HG02943 (cell line): ENCODE measurements around the gene ATP2C2.
"Not testable (repeated sequence)": the region's sequence is repeated elsewhere in the genome, so short reads cannot be mapped to it uniquely, and the experiment has no call there.

Source experiments
- ATAC-seq: cut with Tn5 transposase; IDR thresholded peaks from one replicate; pipeline ENCODE4 v1.9.1; 2021; ENCODE audit warnings: mild to moderate bottlenecking, low read depth, moderate library complexity; ENCODE audit not compliant: unreplicated experiment

ATP2C2 gene

GRCh38 chr16:84414789-84415326, 46.5 kb downstream of the ATP2C2 start:
- ATAC-seq, result no peak

- ATAC-seq, result no peak
Observed at GRCh38 chr16:84416407-84417321, 48.3 kb downstream of the ATP2C2 start.

GRCh38 chr16:84418056-84418849, 49.9 kb downstream of the ATP2C2 start:
- no peak for ATAC-seq

- no peak for ATAC-seq
Observed at GRCh38 chr16:84419730-84420129, 51.4 kb downstream of the ATP2C2 start.

GRCh38 chr16:84420556-84420955, 52.2 kb downstream of the ATP2C2 start:
- not testable (repeated sequence) for ATAC-seq

GRCh38 chr16:84421081-84421937, 53.0 kb downstream of the ATP2C2 start:
- no peak for ATAC-seq

GRCh38 chr16:84421938-84422220, 53.5 kb downstream of the ATP2C2 start:
- no peak for ATAC-seq

- no peak for ATAC-seq
Observed at GRCh38 chr16:84423416-84423837, 55.1 kb downstream of the ATP2C2 start.

- ATAC-seq, result no peak
Observed at GRCh38 chr16:84425696-84426095, 57.4 kb downstream of the ATP2C2 start.

GRCh38 chr16:84426804-84427203, 58.5 kb downstream of the ATP2C2 start:
- ATAC-seq, result no peak

GRCh38 chr16:84427553-84427952, 59.2 kb downstream of the ATP2C2 start:
- ATAC-seq, result no peak

- no peak for ATAC-seq
Observed at GRCh38 chr16:84430860-84431259, 62.5 kb downstream of the ATP2C2 start.

- ATAC-seq, result no peak
Observed at GRCh38 chr16:84434800-84435199, 66.5 kb downstream of the ATP2C2 start.

DNA sequence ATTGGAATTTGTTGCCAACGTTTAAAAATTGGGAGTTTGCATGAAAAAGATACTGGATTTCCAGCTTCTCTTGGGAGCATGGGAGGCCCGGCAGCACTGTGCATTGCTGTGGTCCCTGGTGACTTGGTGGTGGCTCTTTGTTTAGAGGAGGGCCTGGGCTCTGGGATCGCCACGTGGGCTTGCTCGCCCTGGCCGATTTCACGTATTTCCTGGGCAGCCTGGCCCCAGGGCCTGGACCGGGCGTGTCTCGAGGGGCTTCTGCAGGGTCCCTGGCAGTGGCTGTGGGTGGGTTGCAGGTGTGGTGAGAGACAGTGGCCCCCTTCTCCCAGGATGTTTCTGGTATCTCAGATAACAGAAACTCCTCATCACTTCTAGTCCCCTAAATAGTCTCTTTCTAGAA, 67.9 kb downstream of the ATP2C2 start:
- no peak for ATAC-seq

DNA sequence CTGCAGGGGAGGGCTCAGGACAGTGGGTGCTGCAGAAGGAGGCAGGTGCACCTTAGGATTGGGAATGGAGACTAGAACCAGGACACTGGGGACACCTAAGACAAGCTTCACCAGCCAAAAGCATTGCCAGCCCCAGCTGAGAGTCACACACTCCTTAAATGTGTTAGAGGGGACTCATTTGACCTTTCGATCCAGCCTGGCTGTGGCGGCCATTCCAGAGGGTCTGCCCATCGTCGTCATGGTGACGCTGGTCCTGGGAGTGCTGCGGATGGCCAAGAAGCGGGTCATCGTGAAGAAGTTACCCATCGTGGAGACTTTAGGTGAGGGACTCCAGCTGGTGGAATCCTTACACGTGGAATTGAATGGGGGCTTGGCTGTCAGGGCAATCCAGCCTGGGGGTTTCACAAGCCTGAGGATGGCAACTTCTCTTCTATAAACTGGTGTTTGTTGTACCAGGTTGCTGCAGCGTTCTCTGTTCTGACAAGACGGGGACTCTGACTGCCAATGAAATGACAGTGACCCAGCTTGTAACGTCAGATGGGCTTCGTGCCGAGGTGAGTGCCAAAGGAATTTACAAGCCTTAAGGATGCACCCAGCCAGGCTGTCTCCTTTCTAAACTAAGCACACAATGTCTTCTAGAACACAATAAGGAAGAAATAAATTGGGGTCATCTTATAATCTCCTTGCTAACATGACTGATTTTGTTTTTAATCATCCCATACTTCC, 70.8 kb downstream of the ATP2C2 start:
- no peak for ATAC-seq

DNA sequence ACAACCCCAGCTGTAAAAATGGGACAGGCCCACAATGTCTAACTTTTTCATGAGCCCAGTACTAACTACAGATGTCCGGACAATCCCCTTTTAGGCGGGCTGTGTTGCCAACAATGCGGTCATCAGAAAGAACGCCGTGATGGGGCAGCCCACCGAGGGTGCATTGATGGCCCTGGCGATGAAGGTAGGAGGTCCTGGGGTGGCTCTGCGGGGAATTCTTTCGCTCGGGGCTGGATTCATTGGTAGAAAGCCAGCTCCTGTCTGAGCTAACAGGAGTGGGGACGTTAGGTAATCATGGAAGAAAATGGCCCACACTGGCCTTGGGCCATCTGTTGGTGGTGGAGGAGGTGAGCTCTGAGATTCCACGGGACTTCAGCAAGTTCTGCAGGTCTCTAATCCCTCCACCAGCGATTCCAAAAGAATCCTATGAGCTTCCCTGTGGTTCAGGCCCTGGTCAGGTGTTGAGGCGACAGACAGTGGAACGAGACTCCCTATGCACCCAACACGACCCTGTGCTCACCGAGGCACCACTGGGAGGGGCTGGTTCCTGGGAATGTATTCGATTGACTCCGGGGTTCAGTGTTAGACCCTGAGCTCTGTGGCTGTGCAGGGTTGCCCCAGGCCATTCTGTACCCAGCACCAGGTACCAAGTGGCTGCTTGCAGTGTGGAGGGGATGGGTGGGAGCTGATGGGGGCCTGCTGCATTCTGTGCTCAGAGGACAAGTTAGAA, 74.2 kb downstream of the ATP2C2 start:
- ATAC-seq, result no peak

DNA sequence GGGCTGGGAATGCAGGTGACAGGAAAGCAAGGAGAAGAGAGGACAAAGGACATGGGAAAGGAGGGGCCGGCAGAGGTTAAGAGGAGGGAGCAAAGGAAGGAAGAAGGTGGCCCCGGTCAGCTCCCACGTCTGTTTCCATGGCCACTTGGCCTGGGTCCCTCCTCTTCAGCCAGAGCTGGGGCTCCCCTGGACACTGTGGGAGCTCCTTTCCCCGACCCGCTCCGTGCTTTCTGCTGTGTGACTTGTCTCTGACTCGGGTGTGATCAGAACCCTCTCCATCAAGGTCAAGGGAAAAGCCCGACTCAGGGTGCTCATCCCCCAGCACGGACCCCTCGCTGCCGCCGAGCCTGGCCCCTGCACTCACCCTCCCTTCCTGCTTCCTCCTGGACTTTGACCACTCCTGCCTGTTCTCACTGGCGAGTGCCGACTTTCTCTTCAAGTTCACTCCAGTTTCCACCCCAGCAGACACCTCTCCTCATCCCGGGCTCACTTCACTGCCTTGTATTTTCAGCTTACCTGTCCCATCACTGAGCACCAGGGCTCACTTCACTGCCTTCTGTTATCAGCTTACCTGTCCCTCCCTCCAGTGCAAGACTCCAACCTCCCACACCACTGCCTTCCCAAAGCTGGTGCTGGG, 74.9 kb downstream of the ATP2C2 start:
- ATAC-seq, result no peak

- ATAC-seq, result no peak
Observed at GRCh38 chr16:84444476-84444875, 76.1 kb downstream of the ATP2C2 start.

GRCh38 chr16:84446084-84446483, 77.7 kb downstream of the ATP2C2 start:
- ATAC-seq, result no peak
